ENCODE data around the gene SLC38A9.
"Not testable (repeated sequence)": the region's sequence is repeated elsewhere in the genome, so short reads cannot be mapped to it uniquely, and the experiment has no call there.

Gene SLC38A9

DNA sequence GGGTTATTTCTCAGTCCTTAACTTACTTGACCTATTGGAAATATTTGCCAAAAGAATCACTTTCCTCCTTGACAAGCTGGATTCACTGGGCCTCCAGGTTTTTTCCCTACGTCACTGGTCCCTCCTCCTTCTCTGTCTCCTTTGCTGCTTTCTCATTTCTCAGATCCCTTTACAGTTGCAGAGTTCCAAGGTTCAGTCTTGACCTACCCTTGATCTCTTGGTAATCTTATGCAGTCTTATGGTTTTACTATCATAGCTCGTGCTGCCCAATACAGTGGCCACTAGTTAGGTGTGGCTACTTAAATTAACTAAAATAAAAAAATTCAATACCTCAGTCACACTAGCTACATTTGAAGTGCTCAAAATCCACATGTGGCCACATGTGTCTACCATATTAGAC is 11.4 kb downstream of the SLC38A9 start:
- Histone ChIP-seq H3K9ac (ENCODE audit: low read depth, low read length) (no peak overlapping the region), H3K4me2 (ENCODE audit: insufficient read depth, low read length) (no peak overlapping the region), H4K20me1 (ENCODE audit: insufficient read depth, low read length) (no peaks in the 10 kb centered on the region), H3K27me3 (ENCODE audit: insufficient read depth, low read length, poor library complexity) (no peaks in the 10 kb centered on the region), H2AFZ (ENCODE audit: low read depth, low read length) (no peak overlapping the region), H3K9me3 (ENCODE audit: insufficient read depth, low read length, severe bottlenecking) (peaks cover 5% of the 10 kb centered on the region), H3K79me2 (ENCODE audit: insufficient read depth, low read length) (peaks cover 4% of the 10 kb centered on the region), H3K36me3 (ENCODE audit: insufficient read depth, low read length) (peaks cover 30% of the 10 kb centered on the region), H3K4me3 (ENCODE audit: low read depth in 1 of 2, low read length in 2 of 2) (no peak overlapping the region), H3K27ac (ENCODE audit: low read length) (no peak overlapping the region), H3K4me1 (ENCODE audit: insufficient read depth, low read length) (no peaks in the 10 kb centered on the region)
- DNase-seq (no peak), ATAC-seq (ENCODE audit: insufficient read depth, low read depth) (no peak)
- no peak for TF ChIP-seq EZH2 (IDR thresholded peaks at IDR 0.05; ENCODE audit: borderline replicate concordance, low read depth, low read length, severe bottlenecking)
- TF ChIP-seq, protein P1, sequence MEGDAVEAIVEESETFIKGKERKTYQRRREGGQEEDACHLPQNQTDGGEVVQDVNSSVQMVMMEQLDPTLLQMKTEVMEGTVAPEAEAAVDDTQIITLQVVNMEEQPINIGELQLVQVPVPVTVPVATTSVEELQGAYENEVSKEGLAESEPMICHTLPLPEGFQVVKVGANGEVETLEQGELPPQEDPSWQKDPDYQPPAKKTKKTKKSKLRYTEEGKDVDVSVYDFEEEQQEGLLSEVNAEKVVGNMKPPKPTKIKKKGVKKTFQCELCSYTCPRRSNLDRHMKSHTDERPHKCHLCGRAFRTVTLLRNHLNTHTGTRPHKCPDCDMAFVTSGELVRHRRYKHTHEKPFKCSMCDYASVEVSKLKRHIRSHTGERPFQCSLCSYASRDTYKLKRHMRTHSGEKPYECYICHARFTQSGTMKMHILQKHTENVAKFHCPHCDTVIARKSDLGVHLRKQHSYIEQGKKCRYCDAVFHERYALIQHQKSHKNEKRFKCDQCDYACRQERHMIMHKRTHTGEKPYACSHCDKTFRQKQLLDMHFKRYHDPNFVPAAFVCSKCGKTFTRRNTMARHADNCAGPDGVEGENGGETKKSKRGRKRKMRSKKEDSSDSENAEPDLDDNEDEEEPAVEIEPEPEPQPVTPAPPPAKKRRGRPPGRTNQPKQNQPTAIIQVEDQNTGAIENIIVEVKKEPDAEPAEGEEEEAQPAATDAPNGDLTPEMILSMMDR (IDR thresholded peaks at IDR 0.05; ENCODE audit: borderline replicate concordance, extremely low read depth, low read length, poor library complexity, severe bottlenecking) = no peak

DNA sequence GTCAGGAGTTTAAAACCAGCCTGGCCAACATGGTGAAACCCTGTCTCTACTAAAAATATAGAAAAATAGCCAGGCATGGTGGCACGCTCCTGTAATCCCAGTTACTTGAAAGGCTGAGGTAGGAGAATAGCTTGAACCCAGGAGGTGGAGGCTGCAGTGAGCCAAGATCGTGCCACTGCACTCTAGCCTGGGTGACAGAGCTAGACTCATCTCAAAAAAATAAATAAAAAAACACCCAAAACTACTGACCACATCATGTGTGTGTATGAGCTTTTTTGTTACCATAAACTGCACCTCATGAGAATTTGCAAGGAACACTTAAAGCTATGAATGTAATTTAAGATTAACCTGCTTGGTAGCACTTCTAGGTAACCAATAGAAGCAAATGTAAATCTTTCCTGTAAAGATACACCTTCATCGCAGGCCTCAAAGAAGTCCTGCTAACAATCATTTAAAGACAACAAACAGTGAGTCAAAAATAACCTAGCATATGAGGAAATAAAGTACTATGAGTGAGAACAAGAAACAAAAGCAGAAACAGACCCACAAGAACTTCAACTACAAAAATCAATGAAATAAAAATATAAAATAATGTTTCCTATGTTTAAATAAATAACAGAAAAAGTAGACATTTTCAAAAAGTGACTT is 13.0 kb downstream of the SLC38A9 start:
- no peak overlapping the region for H3K27ac ChIP-seq (ENCODE audit: low read length)
- H3K9me3 ChIP-seq (ENCODE audit: insufficient read depth, low read length, severe bottlenecking) = peaks cover 5% of the 10 kb centered on the region
- no peaks in the 10 kb centered on the region for H3K27me3 ChIP-seq (ENCODE audit: insufficient read depth, low read length, poor library complexity)
- no peak for DNase-seq
- no peak overlapping the region for H3K4me2 ChIP-seq (ENCODE audit: insufficient read depth, low read length)
- H4K20me1 ChIP-seq (ENCODE audit: insufficient read depth, low read length) = no peaks in the 10 kb centered on the region
- H3K36me3 ChIP-seq (ENCODE audit: insufficient read depth, low read length) = peaks cover 31% of the 10 kb centered on the region
- H3K9ac ChIP-seq (ENCODE audit: low read depth, low read length) = no peak overlapping the region
- no peak overlapping the region for H3K4me3 ChIP-seq (ENCODE audit: low read depth in 1 of 2, low read length in 2 of 2)
- H3K4me1 ChIP-seq (ENCODE audit: insufficient read depth, low read length) = no peaks in the 10 kb centered on the region
- H3K79me2 ChIP-seq (ENCODE audit: insufficient read depth, low read length) = peaks cover 4% of the 10 kb centered on the region
- no peak for ATAC-seq (ENCODE audit: insufficient read depth, low read depth)
- H2AFZ ChIP-seq (ENCODE audit: low read depth, low read length) = no peak overlapping the region
- TF ChIP-seq EZH2 (IDR thresholded peaks at IDR 0.05; ENCODE audit: borderline replicate concordance, low read depth, low read length, severe bottlenecking) = no peak
- TF ChIP-seq, protein P1 (IDR thresholded peaks at IDR 0.05; ENCODE audit: borderline replicate concordance, extremely low read depth, low read length, poor library complexity, severe bottlenecking) = no peak

GRCh38 chr5:55696704-55697103 is 15.4 kb downstream of the SLC38A9 start:
- H4K20me1 ChIP-seq (ENCODE audit: insufficient read depth, low read length); H2AFZ ChIP-seq (ENCODE audit: low read depth, low read length); H3K9me3 ChIP-seq (ENCODE audit: insufficient read depth, low read length, severe bottlenecking); H3K4me1 ChIP-seq (ENCODE audit: insufficient read depth, low read length); H3K27me3 ChIP-seq (ENCODE audit: insufficient read depth, low read length, poor library complexity); H3K4me3 ChIP-seq (ENCODE audit: low read depth in 1 of 2, low read length in 2 of 2); H3K79me2 ChIP-seq (ENCODE audit: insufficient read depth, low read length); DNase-seq; H3K9ac ChIP-seq (ENCODE audit: low read depth, low read length); H3K4me2 ChIP-seq (ENCODE audit: insufficient read depth, low read length); ATAC-seq (ENCODE audit: insufficient read depth, low read depth); H3K27ac ChIP-seq (ENCODE audit: low read length): not testable (repeated sequence)
- H3K36me3 ChIP-seq (ENCODE audit: insufficient read depth, low read length) = peaks cover 20% of the 10 kb centered on the region

DNA sequence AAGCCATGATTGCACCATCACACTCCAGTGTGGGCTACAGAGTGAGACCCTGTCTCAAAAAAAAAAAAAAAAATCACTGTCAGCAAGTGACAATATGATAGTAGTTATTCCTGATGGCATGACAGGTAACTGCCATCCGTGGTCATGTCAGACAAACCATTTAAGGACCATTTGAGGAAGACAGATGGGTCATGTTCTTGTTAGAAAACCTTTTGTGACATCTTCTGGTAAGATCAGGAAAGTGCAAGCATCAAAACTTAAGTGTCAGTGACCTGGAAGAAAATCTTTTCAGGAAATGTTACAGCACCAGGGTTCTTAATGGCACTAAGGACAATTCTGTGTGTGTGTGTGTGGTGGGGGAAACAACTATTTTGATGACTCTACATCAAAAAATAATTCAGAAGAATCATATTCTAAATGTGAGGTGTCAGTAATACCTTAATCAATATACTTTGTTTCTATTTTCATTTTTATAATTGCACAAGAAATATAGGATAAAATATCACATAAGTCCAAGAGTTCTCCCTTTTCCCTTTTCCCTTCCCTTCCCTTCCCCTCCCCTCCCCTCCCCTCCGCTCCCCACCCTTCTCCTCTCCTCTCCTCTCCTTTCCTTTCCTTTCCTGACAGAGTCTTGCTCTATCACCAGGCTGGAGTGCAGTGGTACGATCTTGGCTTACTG is 17.8 kb downstream of the SLC38A9 start:
- no peaks in the 10 kb centered on the region; the same call in 1 of the 2 replicates for H3K79me2 ChIP-seq (ENCODE audit: insufficient read depth, low read length)
- peaks cover 5% of the 10 kb centered on the region for H3K9me3 ChIP-seq (ENCODE audit: insufficient read depth, low read length, severe bottlenecking)
- no peak overlapping the region for H3K4me3 ChIP-seq (ENCODE audit: low read depth in 1 of 2, low read length in 2 of 2)
- ATAC-seq (ENCODE audit: insufficient read depth, low read depth) (peak; percentile 70), DNase-seq (no peak)
- TF ChIP-seq EZH2 (IDR thresholded peaks at IDR 0.05; ENCODE audit: borderline replicate concordance, low read depth, low read length, severe bottlenecking) = no peak
- TF ChIP-seq, protein P1 (IDR thresholded peaks at IDR 0.05; ENCODE audit: borderline replicate concordance, extremely low read depth, low read length, poor library complexity, severe bottlenecking) = peak; percentile 74
- H2AFZ ChIP-seq (ENCODE audit: low read depth, low read length) = no peak overlapping the region
- H3K4me1 ChIP-seq (ENCODE audit: insufficient read depth, low read length) = peaks cover 2% of the 10 kb centered on the region; the same call in 1 of the 2 replicates
- no peaks in the 10 kb centered on the region for H3K27me3 ChIP-seq (ENCODE audit: insufficient read depth, low read length, poor library complexity)
- H3K9ac ChIP-seq (ENCODE audit: low read depth, low read length) = no peak overlapping the region
- no peaks in the 10 kb centered on the region for H4K20me1 ChIP-seq (ENCODE audit: insufficient read depth, low read length)
- H3K27ac ChIP-seq (ENCODE audit: low read length) = no peak overlapping the region
- peaks cover 16% of the 10 kb centered on the region for H3K36me3 ChIP-seq (ENCODE audit: insufficient read depth, low read length)
- H3K4me2 ChIP-seq (ENCODE audit: insufficient read depth, low read length) = no peak overlapping the region

Measured in DND-41 (cell line).